Measurements from ENCODE around the gene CHMP1A. TPM values are rescaled to one million over a fixed set of nuclear protein-coding genes. Genes with fewer than 3 reads are reported as not detected.
"Not testable (repeated sequence)": the region's sequence is repeated elsewhere in the genome, so short reads cannot be mapped to it uniquely, and the experiment has no call there.

The CHMP1A gene
- total RNA-seq, 1 donor, result 114 TPM

DNA sequence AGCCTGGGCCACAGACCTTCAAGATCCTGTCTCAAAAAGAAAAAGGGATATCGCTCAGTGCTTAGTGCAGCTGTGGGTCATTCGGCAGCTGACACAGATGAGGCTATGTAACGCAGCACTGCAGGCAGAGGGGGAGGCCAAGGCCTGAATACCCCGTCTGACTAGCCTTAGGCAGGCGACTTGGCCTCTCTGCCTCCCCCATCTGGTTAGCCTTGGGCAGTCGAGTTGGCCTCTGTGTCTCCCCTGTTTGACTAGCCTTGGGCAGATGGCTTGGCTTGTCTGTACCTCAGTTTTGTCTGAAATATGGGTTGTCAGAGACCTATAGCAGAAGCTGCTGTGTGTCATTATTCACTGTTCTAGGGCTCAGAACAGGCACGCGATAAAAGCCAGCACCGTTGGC lies 10.1 kb upstream of the CHMP1A start:
- TF ChIP-seq, protein P1, sequence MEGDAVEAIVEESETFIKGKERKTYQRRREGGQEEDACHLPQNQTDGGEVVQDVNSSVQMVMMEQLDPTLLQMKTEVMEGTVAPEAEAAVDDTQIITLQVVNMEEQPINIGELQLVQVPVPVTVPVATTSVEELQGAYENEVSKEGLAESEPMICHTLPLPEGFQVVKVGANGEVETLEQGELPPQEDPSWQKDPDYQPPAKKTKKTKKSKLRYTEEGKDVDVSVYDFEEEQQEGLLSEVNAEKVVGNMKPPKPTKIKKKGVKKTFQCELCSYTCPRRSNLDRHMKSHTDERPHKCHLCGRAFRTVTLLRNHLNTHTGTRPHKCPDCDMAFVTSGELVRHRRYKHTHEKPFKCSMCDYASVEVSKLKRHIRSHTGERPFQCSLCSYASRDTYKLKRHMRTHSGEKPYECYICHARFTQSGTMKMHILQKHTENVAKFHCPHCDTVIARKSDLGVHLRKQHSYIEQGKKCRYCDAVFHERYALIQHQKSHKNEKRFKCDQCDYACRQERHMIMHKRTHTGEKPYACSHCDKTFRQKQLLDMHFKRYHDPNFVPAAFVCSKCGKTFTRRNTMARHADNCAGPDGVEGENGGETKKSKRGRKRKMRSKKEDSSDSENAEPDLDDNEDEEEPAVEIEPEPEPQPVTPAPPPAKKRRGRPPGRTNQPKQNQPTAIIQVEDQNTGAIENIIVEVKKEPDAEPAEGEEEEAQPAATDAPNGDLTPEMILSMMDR (IDR thresholded peaks at IDR 0.05; ENCODE audit: insufficient read depth, low read depth, low read length), result no peak

DNA sequence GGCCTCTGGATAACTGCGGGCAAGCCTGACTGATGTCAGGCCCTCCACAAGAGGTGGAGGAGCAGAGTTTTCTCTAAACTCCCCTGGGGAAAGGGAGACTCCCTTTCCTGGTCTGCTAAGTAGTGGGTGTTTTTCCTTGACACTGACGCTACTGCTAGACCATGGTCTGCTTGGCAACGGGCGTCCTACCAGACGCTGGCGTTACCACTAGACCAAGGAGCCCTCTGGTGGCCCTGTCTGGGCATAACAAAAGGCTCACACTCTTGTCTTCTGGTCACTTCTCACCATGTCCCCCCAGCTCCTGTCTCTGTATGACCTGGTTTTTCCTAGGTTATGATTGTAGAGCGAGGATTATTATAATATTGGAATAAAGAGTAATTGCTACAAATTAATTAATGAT lies 9.5 kb upstream of the CHMP1A start:
- TF ChIP-seq, protein P1 (IDR thresholded peaks at IDR 0.05; ENCODE audit: insufficient read depth, low read depth, low read length), result peak; percentile 56
- not testable (repeated sequence) for H3K4me3 ChIP-seq (ENCODE audit: low read depth, low read length)
- peak; percentile 57 for DNase-seq (ENCODE audit: low read depth)

More for the DNA sequence above, 10.1 kb upstream of the CHMP1A start:
- H3K4me3 ChIP-seq (ENCODE audit: low read depth, low read length), result no peak overlapping the region
- no peak for DNase-seq (ENCODE audit: low read depth)

DNA sequence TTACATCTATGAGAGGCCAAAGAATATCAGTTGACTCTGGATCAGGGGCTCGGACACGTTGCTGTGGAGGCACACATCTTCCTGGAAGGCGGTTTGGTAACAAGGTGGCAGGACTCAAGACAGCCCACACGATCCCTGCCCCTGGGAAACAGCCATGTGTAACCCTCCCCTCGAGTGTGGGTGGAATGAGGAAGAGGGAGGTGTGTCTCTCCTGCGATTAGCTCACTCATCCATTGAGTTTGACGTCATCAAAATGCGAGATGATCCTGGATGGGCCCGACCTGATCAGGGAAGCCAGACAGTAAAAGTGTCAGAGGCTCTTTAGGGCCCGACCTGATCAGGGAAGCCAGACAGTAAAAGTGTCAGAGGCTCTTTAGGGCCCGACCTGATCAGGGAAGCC lies 6.7 kb upstream of the CHMP1A start:
- DNase-seq (ENCODE audit: low read depth); H3K4me3 ChIP-seq (ENCODE audit: low read depth, low read length): not testable (repeated sequence)

DNA sequence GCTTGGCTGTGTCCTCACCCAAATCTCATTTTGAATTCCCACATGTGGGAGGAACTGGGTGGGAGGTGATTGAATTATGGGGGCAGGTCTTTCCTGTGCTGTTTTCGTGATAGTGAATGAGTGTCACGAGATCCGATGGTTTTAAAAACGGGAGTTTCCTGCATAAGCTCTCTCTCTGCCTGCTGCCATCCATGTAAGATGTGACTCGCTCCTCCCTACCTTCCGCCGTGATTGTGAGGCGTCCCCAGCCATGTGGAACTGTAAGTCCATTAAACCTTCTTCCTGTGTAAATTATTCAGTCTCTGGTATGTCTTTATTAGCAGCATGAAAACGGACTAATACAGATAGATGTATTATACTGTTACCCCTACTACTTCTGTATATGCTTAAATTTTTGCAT lies 3.7 kb upstream of the CHMP1A start:
- no peak for DNase-seq (ENCODE audit: low read depth)
- TF ChIP-seq, protein P1 (IDR thresholded peaks at IDR 0.05; ENCODE audit: insufficient read depth, low read depth, low read length), result no peak
- no peak overlapping the region for H3K4me3 ChIP-seq (ENCODE audit: low read depth, low read length)

DNA sequence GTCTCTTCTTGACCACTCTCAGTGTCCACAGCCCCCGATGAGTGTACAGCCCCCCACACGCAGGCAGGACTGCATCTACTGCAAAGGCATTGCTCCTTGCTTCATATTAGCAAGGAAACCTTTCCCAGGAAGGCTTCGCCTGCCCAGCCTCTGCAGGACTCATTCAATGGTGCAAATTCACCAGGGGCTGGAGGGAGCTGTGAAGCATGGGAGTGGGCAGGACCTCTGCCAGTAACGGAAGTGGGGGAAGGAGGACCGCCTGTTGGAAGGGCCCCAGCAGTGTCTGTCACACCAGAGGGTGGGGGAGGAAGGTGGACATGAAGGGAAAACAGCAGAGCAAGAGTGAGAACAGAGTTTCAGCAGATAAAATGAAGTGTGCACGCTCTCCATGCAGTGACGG lies 2.6 kb upstream of the CHMP1A start:
- DNase-seq (ENCODE audit: low read depth), result no peak
- TF ChIP-seq, protein P1 (IDR thresholded peaks at IDR 0.05; ENCODE audit: insufficient read depth, low read depth, low read length), result no peak
- H3K4me3 ChIP-seq (ENCODE audit: low read depth, low read length), result no peak overlapping the region

DNA sequence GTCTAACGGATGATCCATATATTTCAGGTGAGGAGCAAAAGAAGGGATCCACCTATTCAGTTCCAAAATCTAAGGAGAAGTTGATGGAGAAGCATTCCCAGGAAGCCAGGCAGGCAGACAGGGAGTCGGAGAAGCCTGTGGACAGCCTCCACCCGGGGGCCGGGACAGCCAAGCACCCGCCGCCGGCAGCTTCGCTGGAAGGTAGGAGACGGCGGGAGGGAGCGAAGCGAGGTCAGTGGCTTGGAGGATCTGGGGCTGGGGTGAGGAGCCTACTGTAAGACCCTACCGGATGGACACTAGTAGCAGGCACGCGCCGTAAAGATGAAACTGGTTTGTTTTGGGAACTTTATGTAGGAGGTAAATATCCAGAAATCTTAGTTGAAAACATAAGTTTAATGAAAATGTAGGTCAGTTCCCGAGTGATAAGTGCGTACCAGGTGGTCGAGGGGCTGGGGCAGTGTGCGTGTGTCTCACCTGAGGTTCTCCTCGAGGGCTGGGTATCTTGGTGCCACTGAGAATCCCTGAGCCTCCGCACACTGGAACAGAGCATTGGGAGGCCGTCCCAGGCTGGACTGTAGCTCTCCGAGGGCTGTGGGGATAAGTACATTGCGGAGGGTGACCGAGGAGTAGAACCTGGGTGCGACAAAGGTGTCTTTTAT lies 842 bp upstream of the CHMP1A start:
- DNase-seq (ENCODE audit: low read depth), result peak; percentile 18
- peak overlapping the region; percentile 98 for H3K4me3 ChIP-seq (ENCODE audit: low read depth, low read length)
- TF ChIP-seq, protein P1 (IDR thresholded peaks at IDR 0.05; ENCODE audit: insufficient read depth, low read depth, low read length), result no peak

DNA sequence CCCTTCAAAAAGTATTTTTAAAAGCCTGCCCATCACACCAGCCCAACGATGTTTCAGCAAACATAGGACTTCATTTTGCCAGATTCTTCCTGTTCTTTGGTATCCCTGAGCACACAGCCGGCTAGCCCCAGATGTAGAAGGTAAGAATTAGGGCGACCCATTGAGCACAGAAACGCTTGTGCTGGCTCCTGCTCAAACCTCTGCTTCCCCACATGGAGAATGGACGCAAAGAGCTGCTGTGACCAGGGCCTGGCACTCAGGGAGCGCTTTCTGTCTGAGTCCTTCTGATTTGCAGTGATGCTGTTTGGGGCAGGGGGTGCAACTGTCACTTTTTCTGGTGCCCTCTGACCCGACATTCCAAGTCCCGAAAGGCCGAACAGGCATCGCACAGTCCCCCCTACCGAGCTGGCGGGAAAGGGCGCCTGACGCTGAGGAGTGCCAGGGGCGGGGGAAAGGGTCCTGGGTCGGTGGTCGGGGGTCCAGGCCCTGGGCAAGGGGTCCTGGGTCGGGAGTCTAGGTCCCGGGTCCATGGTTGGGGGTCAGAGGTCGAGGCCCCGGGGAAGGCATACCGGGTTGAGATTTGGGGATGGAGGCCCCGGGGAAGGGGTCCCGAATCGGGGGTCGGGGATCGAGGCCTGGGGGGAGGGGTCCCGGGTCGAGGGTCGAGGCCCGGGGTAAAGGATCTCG lies 930 bp downstream of the CHMP1A start:
- TF ChIP-seq, protein P1 (IDR thresholded peaks at IDR 0.05; ENCODE audit: insufficient read depth, low read depth, low read length), result no peak
- peak overlapping the region; percentile 98 for H3K4me3 ChIP-seq (ENCODE audit: low read depth, low read length)
- DNase-seq (ENCODE audit: low read depth), result no peak
